CD8-positive, alpha-beta memory T cell (primary cell): ENCODE measurements around the gene ETV1. TPM values are rescaled to one million over a fixed set of nuclear protein-coding genes. Genes with fewer than 3 reads are reported as not detected.
"Not testable (repeated sequence)": the region's sequence is repeated elsewhere in the genome, so short reads cannot be mapped to it uniquely, and the experiment has no call there.

Experiments used
- CTCF ChIA-PET: fragments of 350-600 bp; sonication (Branson Sonifier 250); formaldehyde crosslinking; loops from one replicate; lab custom pipeline; 2021; ENCODE audit warnings: antibody characterized with exemption; lab: Charles Lee
- POLR2A ChIA-PET: fragments of 350-600 bp; sonication (Branson Sonifier 250); formaldehyde crosslinking; loops from one replicate; lab custom pipeline; 2021; ENCODE audit warnings: antibody characterized with exemption; lab: Charles Lee
- DNase-seq, 5 donors: peaks; one replicate each; pipeline versions ENCODE4 v3.0.0 to v3.0.0-alpha.2; 2020 to 2022; ENCODE audit warnings: mixed read lengths in 1 of 5
- H3K27ac ChIP-seq: one replicate; pipeline ENCODE4 v1.7.0; 2013; ENCODE audit warnings: low read depth, mild to moderate bottlenecking, low read length, moderate library complexity
- H3K27me3 ChIP-seq: 2 replicates; pipeline ENCODE4 v1.7.0; 2013; ENCODE audit warnings: low read length, mild to moderate bottlenecking; ENCODE audit not compliant: insufficient read depth, poor library complexity, severe bottlenecking
- H3K36me3 ChIP-seq: 2 replicates; pipeline ENCODE4 v1.7.0; 2013; ENCODE audit warnings: mild to moderate bottlenecking, low read length, moderate library complexity; ENCODE audit not compliant: insufficient read depth
- H3K4me1 ChIP-seq: 2 replicates; pipeline ENCODE4 v1.7.0; 2013; ENCODE audit warnings: mild to moderate bottlenecking, low read length, moderate library complexity; ENCODE audit not compliant: insufficient read depth
- H3K4me3 ChIP-seq: 2 replicates; pipeline ENCODE4 v1.7.0; 2013; ENCODE audit warnings: mild to moderate bottlenecking, low read length
- H3K9me3 ChIP-seq: 2 replicates; pipeline ENCODE4 v1.7.0; 2013; ENCODE audit warnings: mild to moderate bottlenecking, low read length
- H3K27ac Mint-ChIP-seq, 8 donors: one replicate each; pipeline ENCODE4 v1.8.0; 2020 to 2021; ENCODE audit warnings: mixed read lengths in 8 of 8, mild to moderate bottlenecking in 6 of 8, inconsistent platforms in 3 of 8, moderate library complexity in 3 of 8
- H3K27me3 Mint-ChIP-seq, 2 donors: one replicate each; pipeline ENCODE4 v1.8.0; 2020 to 2021; ENCODE audit warnings: mixed read lengths in 2 of 2, mild to moderate bottlenecking in 1 of 2, moderate library complexity in 1 of 2
- H3K36me3 Mint-ChIP-seq, 3 donors: one replicate each; pipeline ENCODE4 v1.8.0; 2020 to 2021; ENCODE audit warnings: mixed read lengths in 3 of 3, inconsistent platforms in 1 of 3, mild to moderate bottlenecking in 1 of 3
- H3K4me1 Mint-ChIP-seq, 3 donors: one replicate each; pipeline ENCODE4 v1.8.0; 2020 to 2021; ENCODE audit warnings: mixed read lengths in 3 of 3, inconsistent platforms in 1 of 3, mild to moderate bottlenecking in 1 of 3
- H3K4me3 Mint-ChIP-seq, 7 donors: one replicate each; pipeline ENCODE4 v1.8.0; 2020 to 2021; ENCODE audit warnings: mixed read lengths in 7 of 7, mild to moderate bottlenecking in 6 of 7, moderate library complexity in 4 of 7, inconsistent platforms in 2 of 7
- H3K9me3 Mint-ChIP-seq, 5 donors: one replicate each; pipeline ENCODE4 v1.8.0; 2020 to 2022; ENCODE audit warnings: mixed read lengths in 5 of 5, mild to moderate bottlenecking in 3 of 5, moderate library complexity in 2 of 5, inconsistent platforms in 1 of 5
- polyA plus RNA-seq: library from polyadenylated mRNA; unstranded; fragments of 300-500 nt; fragmentation: Illumina TruSeq; gene quantifications from one replicate; pipeline ENCODE4 v1.2.3, GENCODE V29; 2021
- total RNA-seq, 2 experiments: library from RNA; stranded (reverse); gene quantifications; one replicate each; pipeline ENCODE4 v1.2.3, GENCODE V29; 2021

The ETV1 gene
- total and polyA plus RNA-seq, 3 experiments from 2014 or later = 0.31 to 1.7 (median 0.31) TPM

DNA sequence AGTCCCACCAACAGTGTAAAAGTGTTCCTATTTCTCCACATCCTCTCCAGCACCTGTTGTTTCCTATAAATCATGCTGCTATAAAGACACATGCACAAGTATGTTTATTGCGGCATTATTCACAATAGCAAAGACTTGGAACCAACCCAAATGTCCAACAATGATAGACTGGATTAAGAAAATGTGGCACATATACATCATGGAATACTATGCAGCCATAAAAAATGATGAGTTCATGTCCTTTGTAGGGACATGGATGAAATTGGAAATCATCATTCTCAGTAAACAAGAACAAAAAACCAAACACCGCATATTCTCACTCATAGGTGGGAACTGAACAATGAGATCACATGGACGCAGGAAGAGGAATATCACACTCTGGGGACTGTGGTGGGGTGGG lies 71.1 kb downstream of the ETV1 start:
- H3K27me3 ChIP-seq, H3K27me3 Mint-ChIP-seq, CTCF ChIA-PET, H3K4me3 ChIP-seq, H3K4me1 ChIP-seq, H3K9me3 Mint-ChIP-seq, H3K36me3 Mint-ChIP-seq, H3K36me3 ChIP-seq, H3K27ac Mint-ChIP-seq, H3K27ac ChIP-seq, POLR2A ChIA-PET, DNase-seq, H3K4me3 Mint-ChIP-seq, H3K9me3 ChIP-seq: not testable (repeated sequence)
- peaks cover 11 to 19% (median 18%) of the 10 kb centered on the region in 3 donors for H3K4me1 Mint-ChIP-seq

DNA sequence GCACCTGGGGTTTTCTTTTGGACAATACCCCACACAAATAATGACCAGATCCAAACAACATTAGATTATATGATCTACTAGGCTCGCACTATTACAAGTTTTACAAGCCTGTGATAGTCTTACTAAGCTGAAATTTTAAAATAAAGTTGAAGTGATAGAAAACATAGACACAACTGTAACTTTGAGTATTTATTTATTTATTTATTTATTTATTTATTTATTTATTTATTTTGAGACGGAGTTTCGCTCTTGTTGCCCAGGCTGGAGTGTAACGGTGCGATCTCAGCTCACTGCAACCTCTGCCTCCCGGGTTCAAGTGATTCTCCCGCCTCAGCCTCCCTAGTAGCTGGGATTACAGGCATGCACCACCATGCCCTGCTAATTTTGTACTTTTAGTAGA lies 72.4 kb downstream of the ETV1 start:
- H3K27me3 Mint-ChIP-seq, H3K27ac Mint-ChIP-seq, POLR2A ChIA-PET, H3K27ac ChIP-seq, H3K9me3 Mint-ChIP-seq, CTCF ChIA-PET, DNase-seq, H3K36me3 Mint-ChIP-seq, H3K9me3 ChIP-seq, H3K36me3 ChIP-seq, H3K4me3 Mint-ChIP-seq, H3K27me3 ChIP-seq, H3K4me3 ChIP-seq, H3K4me1 ChIP-seq: not testable (repeated sequence)
- peaks cover 7 to 13% (median 12%) of the 10 kb centered on the region in 3 donors for H3K4me1 Mint-ChIP-seq

DNA sequence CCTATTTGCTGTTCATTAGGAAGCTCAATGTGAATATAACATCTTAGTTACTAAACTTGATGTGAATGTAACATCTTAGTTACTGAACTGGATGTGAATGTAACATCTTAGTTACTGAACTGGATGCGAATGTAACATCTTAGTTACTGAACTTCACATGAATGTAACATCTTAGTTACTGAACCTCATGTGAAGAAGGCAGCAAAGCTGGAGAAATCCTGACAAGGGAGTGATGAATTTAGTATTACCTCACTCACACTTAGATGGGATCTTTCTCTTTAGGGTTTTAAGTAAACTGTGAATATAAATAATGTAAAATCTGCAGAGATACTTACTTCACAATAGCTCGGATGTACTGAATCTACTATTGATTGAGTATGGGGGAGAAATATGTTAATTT lies 73.6 kb downstream of the ETV1 start:
- ChIA-PET POLR2A (no interaction called here), CTCF (no interaction called here)
- no peak overlapping the region for H3K27ac Mint-ChIP-seq

DNA sequence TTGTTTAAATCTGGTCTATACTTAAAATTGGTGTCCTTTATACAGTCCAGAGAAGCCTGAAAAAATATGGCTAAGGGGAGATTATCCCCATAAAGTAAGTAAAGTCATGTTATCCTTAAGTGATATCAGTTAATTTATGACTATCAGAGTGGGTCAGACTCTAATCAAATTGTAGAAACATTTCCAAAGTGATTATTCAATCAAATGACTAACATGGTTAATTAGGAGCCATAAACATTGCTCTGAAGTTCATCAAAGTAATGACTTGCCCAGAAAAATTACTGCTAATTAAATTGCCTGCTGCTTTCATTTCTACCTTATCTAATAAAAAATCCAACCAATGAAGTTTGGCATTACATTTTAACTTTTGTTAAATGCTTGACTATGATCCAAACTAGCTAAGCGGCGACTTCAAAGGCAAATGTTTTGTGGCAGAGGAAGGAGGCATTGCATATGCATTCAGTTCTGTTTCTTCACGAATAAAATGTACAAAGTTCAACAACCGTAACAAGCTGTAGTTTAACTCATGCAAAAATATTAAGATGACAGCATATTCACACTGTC lies 76.7 kb downstream of the ETV1 start:
- POLR2A ChIA-PET = no interaction called here
- H3K27ac Mint-ChIP-seq = no peak overlapping the region

More for the DNA sequence above, 73.6 kb downstream of the ETV1 start:
- Histone ChIP-seq H3K27ac (no peak overlapping the region), H3K9me3 (no peaks in the 10 kb centered on the region), H3K4me1 (peaks cover 12% of the 10 kb centered on the region), H3K27me3 (no peaks in the 10 kb centered on the region), H3K4me3 (no peak overlapping the region), H3K36me3 (no peaks in the 10 kb centered on the region)
- Mint-ChIP-seq H3K27me3 (no peaks in the 10 kb centered on the region), H3K4me3 (no peak overlapping the region), H3K36me3 (no peaks in the 10 kb centered on the region), H3K9me3 (no peaks in the 10 kb centered on the region), H3K4me1 (peaks cover 14 to 25% (median 23%) of the 10 kb centered on the region in 3 donors)
- no peak for DNase-seq

DNA sequence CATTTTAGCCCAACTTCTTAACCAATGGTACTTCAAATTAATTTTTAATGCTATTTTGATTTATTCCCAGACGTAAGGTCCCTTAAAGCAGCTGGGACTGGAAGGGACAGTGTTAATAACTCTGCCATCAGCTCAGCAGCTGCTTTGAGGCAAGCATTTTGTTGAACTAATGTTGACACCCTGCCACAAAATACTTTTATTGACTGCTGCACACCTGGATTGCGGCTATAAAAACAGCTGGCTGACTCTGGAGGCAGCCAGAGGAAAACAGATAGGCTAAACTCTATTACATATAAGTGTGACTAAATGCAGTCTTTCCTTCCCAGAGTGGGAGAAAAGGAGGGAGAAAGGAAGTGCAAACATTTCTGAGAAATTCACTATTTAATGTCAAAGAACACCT lies 77.6 kb downstream of the ETV1 start:
- no peaks in the 10 kb centered on the region for H3K36me3 Mint-ChIP-seq
- H3K9me3 ChIP-seq = no peaks in the 10 kb centered on the region
- H3K27ac Mint-ChIP-seq = no peak overlapping the region

More for the DNA sequence above, 76.7 kb downstream of the ETV1 start:
- CTCF ChIA-PET = no interaction called here
- Mint-ChIP-seq H3K9me3 (no peaks in the 10 kb centered on the region), H3K36me3 (no peaks in the 10 kb centered on the region), H3K4me1 (peaks cover 36 to 47% (median 44%) of the 10 kb centered on the region in 3 donors), H3K27me3 (no peaks in the 10 kb centered on the region), H3K4me3 (no peak overlapping the region)
- Histone ChIP-seq H3K27ac (no peak overlapping the region), H3K4me3 (no peak overlapping the region), H3K36me3 (no peaks in the 10 kb centered on the region), H3K4me1 (peaks cover 38% of the 10 kb centered on the region), H3K9me3 (no peaks in the 10 kb centered on the region), H3K27me3 (no peaks in the 10 kb centered on the region)
- DNase-seq = no peak

DNA sequence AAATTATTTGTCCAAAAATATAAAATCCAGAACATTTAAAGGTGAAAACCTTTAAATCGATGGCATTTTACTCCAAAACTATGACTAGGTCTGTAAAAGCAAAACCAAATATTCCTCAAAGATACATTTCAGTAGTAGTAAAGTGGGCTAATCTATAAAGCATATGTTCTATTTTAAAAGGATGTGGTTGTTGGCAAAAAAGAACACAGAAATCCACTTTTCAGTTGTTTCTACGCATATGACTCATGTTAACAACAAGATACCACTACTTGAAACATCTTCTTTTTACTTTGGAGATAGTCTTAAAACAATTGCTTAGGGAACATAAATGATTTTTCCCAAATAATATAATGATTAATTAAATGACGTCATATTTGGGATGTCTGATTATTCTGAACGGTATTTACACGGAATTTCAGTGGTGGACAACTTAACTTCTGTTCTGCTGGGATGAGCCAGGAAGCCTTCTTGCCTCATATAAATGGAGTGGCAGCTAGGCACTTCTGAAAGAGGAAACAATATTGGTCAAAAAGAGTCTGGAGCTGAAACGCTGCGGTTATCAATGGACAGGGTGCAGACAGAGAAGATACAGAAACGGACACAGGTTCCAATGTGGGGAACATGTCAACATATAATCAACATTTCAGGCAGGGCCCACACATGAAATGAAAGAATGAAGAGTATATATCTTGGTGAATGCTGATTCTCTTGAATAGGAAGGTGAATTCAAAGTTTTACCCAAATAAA lies 78.5 kb downstream of the ETV1 start:
- Mint-ChIP-seq H3K27me3 (no peaks in the 10 kb centered on the region), H3K4me3 (peak overlapping the region; percentile 22 to 73 (median 64)), H3K9me3 (no peaks in the 10 kb centered on the region), H3K4me1 (peaks cover 41 to 56% (median 54%) of the 10 kb centered on the region in 3 donors), H3K36me3 (no peaks in the 10 kb centered on the region), H3K27ac (peak overlapping the region; percentile 5 to 94 (median 54))
- CTCF ChIA-PET = no interaction called here
- Histone ChIP-seq H3K4me1 (peaks cover 38% of the 10 kb centered on the region), H3K36me3 (no peaks in the 10 kb centered on the region), H3K9me3 (no peaks in the 10 kb centered on the region), H3K4me3 (no peak overlapping the region), H3K27me3 (no peaks in the 10 kb centered on the region), H3K27ac (no peak overlapping the region)
- DNase-seq = peak in 1 of 5 donors; percentile 24
- POLR2A ChIA-PET = no interaction called here

More for the DNA sequence above, 77.6 kb downstream of the ETV1 start:
- Histone ChIP-seq H3K27me3 (no peaks in the 10 kb centered on the region), H3K27ac (no peak overlapping the region), H3K4me3 (no peak overlapping the region), H3K4me1 (peaks cover 38% of the 10 kb centered on the region), H3K36me3 (no peaks in the 10 kb centered on the region)
- Mint-ChIP-seq H3K4me3 (no peak overlapping the region), H3K9me3 (no peaks in the 10 kb centered on the region), H3K4me1 (peaks cover 40 to 54% (median 53%) of the 10 kb centered on the region in 3 donors), H3K27me3 (no peaks in the 10 kb centered on the region)
- DNase-seq = no peak
- POLR2A ChIA-PET = no interaction called here
- CTCF ChIA-PET = no interaction called here

DNA sequence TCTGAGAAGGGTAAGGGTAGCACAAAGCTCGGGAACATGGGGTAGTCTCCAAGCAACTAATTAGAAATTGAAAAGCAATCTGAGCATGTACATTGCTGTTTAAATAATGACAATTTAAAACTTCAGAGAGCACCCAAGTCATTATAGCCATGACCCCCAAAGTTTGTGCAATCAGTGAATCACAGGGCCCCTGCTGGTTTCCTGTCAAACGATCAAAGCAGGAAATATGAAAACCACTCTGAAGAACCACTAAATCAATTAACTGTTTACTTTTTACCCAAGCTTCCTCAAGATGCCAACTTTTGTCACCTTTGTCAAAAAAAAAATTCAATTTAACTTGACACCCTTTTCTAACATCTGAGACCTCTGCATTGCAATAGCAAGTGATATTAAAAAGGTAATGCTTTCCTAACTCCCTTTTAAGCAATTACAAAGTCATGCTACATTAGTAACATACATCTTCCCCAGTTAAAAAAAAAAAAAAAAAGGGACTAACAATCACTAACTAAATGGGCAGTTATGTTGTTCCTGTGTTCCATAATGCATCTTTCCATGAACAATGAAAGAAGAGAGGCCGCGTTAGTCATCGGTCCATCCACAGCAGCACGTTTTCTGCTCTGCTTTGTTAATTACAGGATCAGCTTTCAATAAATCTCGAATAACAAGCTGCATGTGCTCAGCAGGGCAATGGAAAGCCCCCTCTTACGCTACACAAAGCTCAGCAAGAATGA lies 80.6 kb downstream of the ETV1 start:
- peak in 2 of 5 donors; percentile 42 to 60 for DNase-seq
- peak overlapping the region in 6 of 8 donors; percentile 3 to 64 (median 8) for H3K27ac Mint-ChIP-seq
- Histone ChIP-seq H3K27me3 (no peaks in the 10 kb centered on the region), H3K4me3 (no peak overlapping the region), H3K9me3 (no peaks in the 10 kb centered on the region), H3K27ac (no peak overlapping the region), H3K4me1 (peaks cover 38% of the 10 kb centered on the region), H3K36me3 (no peaks in the 10 kb centered on the region)
- ChIA-PET CTCF (interaction anchor here (1.0 to 1.1 kb wide), 2 partner anchors 36 to 81 kb away, joined by 3 read pairs; partner anchors contain the start of gene ETV1), POLR2A (interaction anchor here (0.8 kb wide), 1 partner anchor 82 kb away, joined by 6 read pairs; no protein-coding TSS in a partner anchor)
- H3K36me3 Mint-ChIP-seq = no peaks in the 10 kb centered on the region
- H3K4me3 Mint-ChIP-seq = peak overlapping the region; percentile 34 to 74 (median 64)
- H3K4me1 Mint-ChIP-seq = peaks cover 53 to 76% (median 74%) of the 10 kb centered on the region in 3 donors
- no peaks in the 10 kb centered on the region for H3K9me3 Mint-ChIP-seq
- H3K27me3 Mint-ChIP-seq = no peaks in the 10 kb centered on the region

DNA sequence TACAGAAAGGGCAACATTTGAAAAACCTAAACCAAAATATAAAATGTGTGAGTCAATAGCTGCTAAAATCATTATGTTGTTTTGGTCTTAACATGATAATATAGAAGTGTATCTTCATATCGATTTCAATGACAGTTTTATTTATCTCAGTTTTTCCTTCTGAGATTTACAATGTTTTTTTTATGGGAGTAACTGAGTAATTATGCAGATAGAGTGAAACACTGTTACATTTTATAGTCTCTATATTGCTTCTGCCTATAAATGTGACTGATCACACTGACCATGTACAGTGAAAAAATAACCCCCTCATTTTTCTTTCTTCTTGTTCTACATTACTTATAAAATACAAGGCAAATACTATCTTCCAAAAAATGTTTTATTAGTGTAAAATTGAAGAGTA lies 81.6 kb downstream of the ETV1 start:
- H3K27me3 ChIP-seq = no peaks in the 10 kb centered on the region

More for the DNA sequence above, 81.6 kb downstream of the ETV1 start:
- Mint-ChIP-seq H3K4me3 (no peak overlapping the region), H3K36me3 (no peaks in the 10 kb centered on the region), H3K9me3 (no peaks in the 10 kb centered on the region), H3K27me3 (no peaks in the 10 kb centered on the region), H3K27ac (no peak overlapping the region), H3K4me1 (peaks cover 53 to 76% (median 72%) of the 10 kb centered on the region in 3 donors)
- Histone ChIP-seq H3K36me3 (no peaks in the 10 kb centered on the region), H3K27ac (no peak overlapping the region), H3K9me3 (no peaks in the 10 kb centered on the region), H3K4me3 (no peak overlapping the region), H3K4me1 (peaks cover 38% of the 10 kb centered on the region)
- ChIA-PET POLR2A (interaction anchor here (0.5 kb wide), 1 partner anchor 55 kb away, joined by 3 read pairs; no protein-coding TSS in a partner anchor), CTCF (no interaction called here)
- DNase-seq = no peak
